GM19035 (cell line): Measurements from ENCODE around the gene PCDH9.
"Not testable (repeated sequence)": the region's sequence is repeated elsewhere in the genome, so short reads cannot be mapped to it uniquely, and the experiment has no call there.

Source experiments
- ATAC-seq: cut with Tn5 transposase; IDR thresholded peaks from one replicate; pipeline ENCODE4 v1.9.1; 2021; ENCODE audit not compliant: unreplicated experiment

Gene PCDH9

GRCh38 chr13:66927562-66927961, 302.6 kb downstream of the PCDH9 start:
- ATAC-seq, result no peak

- ATAC-seq, result no peak
These were observed 303.1 kb downstream of the PCDH9 start for GRCh38 chr13:66926851-66927524.

- ATAC-seq, result no peak
These were observed 303.8 kb downstream of the PCDH9 start for GRCh38 chr13:66926200-66926850.

- no peak for ATAC-seq
These were observed 307.7 kb downstream of the PCDH9 start for GRCh38 chr13:66922444-66922843.

GRCh38 chr13:66921437-66921836, 308.7 kb downstream of the PCDH9 start:
- no peak for ATAC-seq

GRCh38 chr13:66915596-66916185, 314.4 kb downstream of the PCDH9 start:
- ATAC-seq, result no peak

GRCh38 chr13:66914155-66914554, 316.0 kb downstream of the PCDH9 start:
- no peak for ATAC-seq

GRCh38 chr13:66911411-66911939, 318.7 kb downstream of the PCDH9 start:
- ATAC-seq, result no peak

GRCh38 chr13:66899955-66900354, 330.2 kb downstream of the PCDH9 start:
- no peak for ATAC-seq

- ATAC-seq, result no peak
These were observed 333.2 kb downstream of the PCDH9 start for GRCh38 chr13:66896933-66897332.

GRCh38 chr13:66895780-66896179, 334.4 kb downstream of the PCDH9 start:
- ATAC-seq, result no peak

GRCh38 chr13:66895320-66895719, 334.8 kb downstream of the PCDH9 start:
- no peak for ATAC-seq

- ATAC-seq, result no peak
These were observed 341.4 kb downstream of the PCDH9 start for GRCh38 chr13:66888698-66889097.

- ATAC-seq, result peak; percentile 48
These were observed 343.0 kb downstream of the PCDH9 start for GRCh38 chr13:66887088-66887487.

GRCh38 chr13:66886264-66886663, 343.9 kb downstream of the PCDH9 start:
- no peak for ATAC-seq

GRCh38 chr13:66881170-66881569, 349.0 kb downstream of the PCDH9 start:
- ATAC-seq, result not testable (repeated sequence)

- no peak for ATAC-seq
These were observed 350.1 kb downstream of the PCDH9 start for GRCh38 chr13:66879988-66880387.

GRCh38 chr13:66875264-66875663, 354.9 kb downstream of the PCDH9 start:
- no peak for ATAC-seq

GRCh38 chr13:66864627-66865026, 365.5 kb downstream of the PCDH9 start:
- no peak for ATAC-seq

- no peak for ATAC-seq
These were observed 369.2 kb downstream of the PCDH9 start for GRCh38 chr13:66860878-66861417.

GRCh38 chr13:66859934-66860877, 369.9 kb downstream of the PCDH9 start:
- no peak for ATAC-seq
